ENCODE data around the gene ZFR2.
"Not testable (repeated sequence)": the region's sequence is repeated elsewhere in the genome, so short reads cannot be mapped to it uniquely, and the experiment has no call there.

Gene ZFR2

DNA sequence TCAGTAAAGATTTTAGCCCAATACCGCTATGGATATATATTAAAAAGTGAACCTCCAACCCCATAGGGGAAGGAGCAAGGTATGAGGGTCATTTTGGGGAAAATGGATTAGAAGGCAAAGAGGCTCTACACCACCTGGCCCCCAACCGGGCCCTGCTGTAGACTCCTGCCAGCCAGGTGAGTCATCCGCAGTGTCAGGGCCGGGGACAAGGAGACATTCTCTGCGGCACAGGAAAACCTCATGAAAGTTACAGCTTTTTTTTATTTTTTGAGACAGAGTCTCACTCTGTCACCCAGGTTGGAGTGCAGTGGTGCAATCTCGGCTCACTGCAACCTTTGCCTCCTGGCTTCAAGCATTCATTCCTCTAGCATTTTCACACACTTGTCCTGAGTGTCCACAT lies 32.0 kb downstream of the ZFR2 start:
- DNase-seq = no peak

- DNase-seq = no peak
Observed at GRCh38 chr19:3835055-3835435, 33.8 kb downstream of the ZFR2 start.

- no peak for DNase-seq
Observed at GRCh38 chr19:3834349-3835054, 34.3 kb downstream of the ZFR2 start.

DNA sequence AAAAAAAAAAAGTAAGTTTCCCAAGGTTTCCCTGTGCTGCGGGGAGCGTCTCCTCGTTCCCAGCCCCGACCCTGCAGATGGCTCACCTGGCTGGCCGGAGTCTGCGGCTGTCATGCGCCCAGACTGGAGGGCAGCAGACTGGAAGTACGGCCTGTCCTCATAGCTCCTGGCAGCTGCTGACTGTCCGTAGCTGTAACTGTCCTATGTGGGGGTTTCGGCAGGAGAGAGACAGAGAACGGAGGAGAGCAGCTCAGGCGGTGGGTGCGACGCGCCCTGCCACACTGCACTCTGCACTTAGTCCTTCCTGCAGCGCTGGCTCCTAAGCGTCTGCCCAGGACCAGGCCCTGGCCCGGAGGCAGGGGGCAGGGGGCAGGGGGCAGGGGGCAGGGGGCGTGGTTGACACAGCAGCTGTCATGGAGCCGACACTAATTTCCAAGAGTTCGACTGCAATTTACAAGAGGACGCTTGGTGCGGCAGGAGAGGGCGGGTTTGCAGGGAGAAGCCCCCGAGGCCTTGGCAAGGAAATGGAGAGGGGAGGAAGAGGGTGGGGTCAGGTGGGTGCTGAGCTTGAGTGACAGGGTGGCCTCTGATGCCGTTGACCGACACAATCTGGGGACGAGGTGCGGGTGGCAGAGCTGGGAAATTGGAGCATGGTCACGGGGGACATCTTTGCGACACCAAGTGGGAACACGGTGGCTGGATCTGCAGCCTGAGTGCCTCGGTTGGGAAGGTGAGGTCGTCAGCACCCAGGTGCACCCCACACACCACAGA lies 35.1 kb downstream of the ZFR2 start:
- DNase-seq = no peak

- no peak for DNase-seq
Observed at GRCh38 chr19:3832001-3832400, 36.8 kb downstream of the ZFR2 start.

GRCh38 chr19:3831601-3832000 lies 37.2 kb downstream of the ZFR2 start:
- no peak for DNase-seq

DNA sequence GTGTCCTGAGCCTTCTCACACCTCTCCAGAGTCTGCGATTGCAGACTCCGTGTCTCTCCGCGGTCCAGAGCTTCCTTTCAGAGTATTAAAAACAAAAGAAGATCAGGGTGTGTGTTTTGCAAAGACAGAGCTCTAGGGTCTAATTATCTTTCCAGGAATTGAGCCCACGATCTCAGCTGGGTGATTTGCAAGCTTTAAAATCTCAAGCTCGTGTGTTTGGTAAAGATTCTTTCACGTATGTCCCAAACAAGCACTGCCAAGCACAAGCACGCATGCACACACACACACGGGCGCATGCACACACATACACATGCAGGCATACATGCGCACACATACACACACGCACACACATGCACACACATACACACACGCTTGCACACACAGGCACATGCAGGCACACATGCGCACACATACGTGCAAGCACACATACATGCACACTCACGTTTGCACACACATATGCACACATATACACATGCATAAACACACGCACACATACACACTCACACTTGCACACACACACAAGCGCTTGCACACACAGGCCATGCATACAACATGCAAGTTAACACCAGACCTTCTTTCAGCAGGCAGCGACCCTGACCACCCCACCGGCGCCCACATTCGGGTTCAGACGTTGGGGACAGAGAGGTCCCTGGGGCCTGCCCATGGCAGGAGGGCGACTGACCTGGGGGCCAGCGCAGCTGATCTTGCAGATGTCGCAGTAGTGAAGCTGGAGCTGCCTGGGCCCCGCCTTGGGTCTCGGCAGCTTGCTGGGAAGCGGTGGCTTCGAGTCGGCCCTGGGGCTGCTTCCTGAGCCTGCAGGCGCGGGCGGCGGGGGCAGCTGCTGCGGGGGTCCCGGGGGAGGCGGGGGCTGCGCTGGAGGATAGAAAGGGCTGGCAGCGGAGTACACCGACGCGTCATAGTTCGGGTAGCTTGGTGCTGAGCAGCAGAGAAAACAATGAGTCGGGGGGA lies 37.9 kb downstream of the ZFR2 start:
- no peak for DNase-seq

GRCh38 chr19:3827306-3827705 lies 41.5 kb downstream of the ZFR2 start:
- DNase-seq = no peak

DNA sequence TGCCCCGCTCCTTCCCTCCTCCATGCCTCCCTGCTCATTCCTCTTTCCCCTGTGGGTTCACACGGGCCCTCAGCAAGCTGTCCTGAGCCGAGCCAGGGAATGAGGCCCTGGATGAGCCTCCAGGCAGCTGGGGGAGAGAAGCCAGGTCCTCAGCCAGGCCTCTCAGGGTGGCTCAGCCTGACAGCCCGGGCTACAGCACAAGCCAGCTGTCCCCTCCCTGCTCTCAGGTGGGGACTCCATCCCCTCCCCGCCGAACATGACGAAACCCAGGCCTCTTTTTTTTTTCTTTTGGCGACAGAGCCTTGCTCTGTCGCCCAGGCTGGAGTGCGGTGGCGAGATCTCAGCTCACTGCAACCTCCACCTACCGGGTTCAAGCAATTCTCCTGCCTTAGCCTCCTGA lies 42.7 kb downstream of the ZFR2 start:
- DNase-seq = no peak

DNA sequence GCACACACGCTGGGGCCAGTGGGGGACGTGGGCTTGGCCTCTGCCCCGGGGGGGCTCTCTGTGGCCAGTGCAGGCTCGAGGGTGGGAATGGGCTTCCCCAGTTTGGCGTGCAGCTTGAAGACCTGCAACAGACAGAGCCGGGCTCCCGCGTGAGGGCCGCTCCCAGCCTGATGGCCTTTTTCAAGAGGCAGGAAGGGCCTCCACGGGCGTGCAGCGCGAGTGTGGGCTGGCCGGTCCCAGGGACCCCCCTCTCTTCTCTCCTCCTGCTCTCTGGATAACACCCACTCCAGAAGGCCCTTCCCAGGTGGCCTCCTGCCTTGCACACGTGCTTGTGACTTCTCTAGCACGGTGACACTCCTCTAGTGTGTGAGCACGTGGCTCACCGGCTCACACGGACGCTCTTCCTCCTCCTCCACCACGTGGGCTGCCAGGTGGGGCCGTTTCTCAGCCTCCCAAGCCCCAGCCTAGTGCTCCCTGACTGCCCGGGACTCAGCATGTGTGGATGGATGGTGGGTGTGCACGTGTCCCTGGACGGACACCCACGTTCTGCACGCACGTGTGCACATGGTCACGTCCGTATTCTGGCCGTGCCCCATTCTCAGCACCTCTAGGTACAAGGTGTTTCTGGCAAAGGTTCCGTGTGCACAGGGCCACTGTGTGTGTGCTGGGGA lies 43.4 kb downstream of the ZFR2 start:
- no peak for DNase-seq

DNA sequence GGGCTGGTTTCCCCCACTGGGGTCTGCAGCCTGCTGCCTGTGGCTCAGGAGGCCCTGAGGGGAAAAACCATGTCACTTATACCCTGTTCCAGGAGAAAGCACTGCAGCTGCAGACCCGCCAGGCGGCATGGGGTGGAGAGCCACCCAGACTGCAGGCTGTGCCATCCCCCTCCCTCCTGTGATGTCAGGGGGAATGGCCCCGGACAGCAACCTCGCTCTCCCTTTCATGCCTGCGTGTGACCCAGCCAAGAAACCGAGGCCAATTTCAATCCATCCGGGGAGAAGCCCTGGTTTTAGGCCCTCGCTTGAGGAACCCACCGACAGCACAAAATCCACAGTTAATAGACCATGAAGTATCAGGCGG lies 45.5 kb downstream of the ZFR2 start:
- DNase-seq = no peak

GRCh38 chr19:3822683-3823349 lies 46.0 kb downstream of the ZFR2 start:
- no peak for DNase-seq

- no peak for DNase-seq
Observed at GRCh38 chr19:3821857-3822364, 46.9 kb downstream of the ZFR2 start.

- no peak for DNase-seq
Observed at GRCh38 chr19:3821156-3821555, 47.7 kb downstream of the ZFR2 start.

DNA sequence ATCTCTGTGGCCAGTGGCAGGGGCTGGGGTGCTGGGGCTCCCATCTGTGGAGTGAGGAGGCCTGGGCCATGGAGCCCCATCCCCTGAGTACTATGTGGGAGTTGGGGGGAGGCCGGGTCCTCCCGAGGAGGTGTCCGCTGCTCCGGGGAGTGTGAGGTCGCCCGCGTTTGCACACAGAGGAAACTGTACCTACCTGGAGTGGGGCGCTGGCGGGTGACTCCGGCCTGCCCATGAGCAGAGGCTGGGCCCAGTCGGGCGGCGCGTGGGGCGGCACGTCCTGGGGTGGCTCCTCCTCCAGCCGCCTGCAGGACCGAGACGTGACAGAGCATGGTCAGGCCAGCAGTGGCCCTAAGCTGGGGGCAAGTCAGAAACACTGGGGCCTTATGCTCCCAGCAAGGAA lies 48.8 kb downstream of the ZFR2 start:
- DNase-seq = no peak

DNA sequence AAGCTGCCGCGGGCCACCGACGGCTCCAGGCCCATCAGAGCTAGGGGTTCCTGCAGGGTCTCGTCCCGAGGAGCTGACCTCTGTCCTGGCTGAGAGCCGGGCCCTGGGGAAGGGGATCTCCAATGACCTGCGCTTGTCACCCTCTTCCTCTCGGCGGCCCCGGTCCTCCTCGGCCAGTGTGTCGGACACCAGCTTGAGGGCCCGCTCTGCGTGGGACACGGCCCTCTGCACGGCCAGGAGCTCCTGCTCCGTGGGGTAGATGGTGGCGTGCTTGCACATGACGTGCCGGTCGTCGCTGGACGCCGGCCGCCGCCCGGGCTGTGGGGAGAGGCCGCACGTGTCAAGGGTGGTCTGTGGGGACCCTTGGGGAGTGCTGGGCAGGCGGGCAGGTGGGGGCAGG lies 49.9 kb downstream of the ZFR2 start:
- DNase-seq = no peak

DNA sequence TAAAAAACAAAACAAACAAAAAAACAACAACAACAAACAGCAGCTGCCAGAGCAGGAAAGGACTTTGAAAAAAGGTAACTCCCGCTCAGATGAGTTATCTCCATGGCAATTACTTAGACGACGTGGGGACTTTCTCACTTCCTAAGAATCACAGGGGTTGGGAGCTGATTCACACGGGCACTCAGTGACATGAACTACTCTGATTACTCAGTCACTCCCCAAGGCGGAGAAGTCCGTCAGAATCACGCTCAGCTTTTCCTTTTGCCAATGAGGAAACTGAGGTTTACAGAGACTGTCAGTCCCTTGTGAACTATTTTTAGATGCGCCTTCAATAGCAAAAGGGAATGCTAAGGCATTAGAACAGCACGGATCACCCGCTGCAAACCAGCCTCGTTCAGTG lies 50.4 kb downstream of the ZFR2 start:
- no peak for DNase-seq

DNA sequence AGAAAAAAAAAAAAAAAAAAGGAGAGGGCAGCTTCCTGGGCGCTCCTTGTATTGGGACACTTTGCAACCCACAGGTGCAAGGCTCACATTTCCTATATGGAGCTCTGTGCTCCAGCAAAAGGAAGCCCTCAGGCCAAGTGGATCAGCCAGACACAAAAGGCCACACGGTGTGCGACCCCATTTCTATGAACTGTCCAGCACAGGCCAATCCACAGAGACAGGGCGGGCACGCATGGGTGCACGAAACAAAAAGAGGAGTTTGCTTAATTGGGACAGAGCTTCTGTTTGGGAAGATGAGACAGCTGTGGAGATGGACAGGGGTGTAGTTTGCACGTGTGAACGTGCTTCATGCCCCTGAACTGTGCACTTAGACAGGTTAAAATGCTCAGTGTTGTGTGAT lies 51.1 kb downstream of the ZFR2 start:
- DNase-seq = no peak

DNA sequence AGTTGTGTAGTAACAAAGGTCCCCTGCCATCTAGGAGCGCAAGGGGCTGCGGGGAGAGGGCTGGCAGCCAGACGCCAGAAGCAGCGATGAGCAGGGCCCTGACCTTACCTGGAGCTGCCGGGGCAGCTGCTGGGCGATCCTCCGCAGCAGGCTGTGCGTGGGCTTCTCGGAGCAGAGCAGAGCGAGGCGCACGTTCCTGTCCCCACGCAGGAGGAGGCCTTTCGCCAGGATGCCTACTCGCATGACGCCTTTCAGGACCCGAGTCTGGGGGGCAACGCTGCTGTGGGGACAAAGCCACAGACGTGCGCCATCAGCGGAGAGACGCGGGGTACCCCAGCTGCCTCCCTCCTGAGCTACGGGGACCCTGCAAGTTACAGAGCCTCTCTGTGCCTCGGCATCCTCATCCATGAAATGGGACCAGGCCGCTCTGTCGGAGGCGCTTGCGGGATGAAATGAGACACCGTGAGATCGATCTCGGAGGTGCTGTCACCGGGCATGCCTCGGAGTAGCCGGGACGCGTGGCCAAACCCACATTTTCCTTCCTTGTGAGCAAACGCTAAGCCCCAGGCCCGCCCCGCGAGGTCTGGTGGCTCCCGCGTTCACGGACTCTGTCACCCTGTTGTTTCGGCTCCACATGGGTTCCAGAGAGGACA lies 52.1 kb downstream of the ZFR2 start:
- no peak for DNase-seq

- not testable (repeated sequence) for DNase-seq
Observed at GRCh38 chr19:3816148-3816547, 52.7 kb downstream of the ZFR2 start.

DNA sequence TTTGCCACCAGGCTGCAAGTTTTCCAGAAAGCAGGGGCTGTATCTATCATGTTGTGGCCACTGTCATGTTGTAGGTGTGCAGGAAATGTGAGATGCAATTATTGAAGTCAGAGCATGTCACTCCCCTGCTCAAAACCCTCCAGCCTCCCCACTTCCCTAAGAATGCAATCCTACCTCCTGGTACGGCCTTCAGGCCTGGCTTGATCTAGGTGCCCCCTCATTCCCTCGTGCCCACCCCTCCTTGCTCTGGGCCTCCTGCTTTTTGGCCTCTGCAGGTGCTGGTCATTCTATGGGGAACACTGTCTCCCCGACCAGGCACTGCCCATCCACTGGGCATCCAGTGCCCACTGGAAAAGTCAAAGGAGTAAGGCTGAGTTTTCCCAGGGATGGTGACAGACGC lies 54.2 kb downstream of the ZFR2 start:
- no peak for DNase-seq

Data from kidney glomerular epithelial cell (primary cell).